Neural cell (in vitro differentiated cells): Measurements from ENCODE around the gene VCX. TPM values are rescaled to one million over a fixed set of nuclear protein-coding genes. Genes with fewer than 3 reads are reported as not detected.

Experiments used
- H2AFZ ChIP-seq: fragments of 200-600, 300-800 bp; sonication (generic), shearing (Covaris generic); 2 replicates; pipeline ENCODE4 v1.6.0; 2014; ENCODE audit warnings: low read depth, mild to moderate bottlenecking, antibody characterized with exemption, low read length, moderate library complexity
- H3F3A ChIP-seq: fragments of 200-600 bp; shearing (Covaris generic); 2 replicates; pipeline ENCODE4 v1.6.1; 2016; ENCODE audit warnings: mild to moderate bottlenecking, moderate library complexity, mixed read lengths, antibody characterized with exemption, low read length; ENCODE audit not compliant: insufficient read depth, poor library complexity, severe bottlenecking
- H3K27ac ChIP-seq: fragments of 200-600, 300-800 bp; sonication (generic), shearing (Covaris generic); 2 replicates; pipeline ENCODE4 v1.5.1; 2014; ENCODE audit warnings: mild to moderate bottlenecking, low read length, moderate library complexity
- H3K27me3 ChIP-seq: fragments of 300-800, 200-600 bp; sonication (generic), shearing (Covaris generic); 2 replicates; pipeline ENCODE4 v1.6.0; 2014; ENCODE audit warnings: mild to moderate bottlenecking, low read depth, low read length, moderate library complexity; ENCODE audit not compliant: insufficient read depth
- H3K36me3 ChIP-seq: fragments of 300-800, 200-600 bp; sonication (generic), shearing (Covaris generic); 2 replicates; pipeline ENCODE4 v1.5.1; 2014; ENCODE audit warnings: mild to moderate bottlenecking, antibody characterized with exemption, low read length, moderate library complexity; ENCODE audit not compliant: insufficient read depth
- H3K4me2 ChIP-seq: fragments of 300-800, 200-600 bp; sonication (generic), shearing (Covaris generic); 2 replicates; pipeline ENCODE4 v1.6.0; 2014; ENCODE audit warnings: mild to moderate bottlenecking, low read length
- H3K4me3 ChIP-seq: fragments of 300-800, 200-600 bp; sonication (generic), shearing (Covaris generic); 2 replicates; pipeline ENCODE4 v1.5.1; 2014; ENCODE audit warnings: mild to moderate bottlenecking, low read length, moderate library complexity
- H3K79me2 ChIP-seq: fragments of 200-600 bp; shearing (Covaris generic); replicated peaks from 2 replicates; pipeline ENCODE4 v1.6.0; 2014; ENCODE audit warnings: mild to moderate bottlenecking, low read length, moderate library complexity; ENCODE audit not compliant: insufficient read depth
- H3K9ac ChIP-seq: fragments of 300-800, 200-600 bp; sonication (generic), shearing (Covaris generic); 2 replicates; pipeline ENCODE4 v1.6.1; 2016; ENCODE audit warnings: mild to moderate bottlenecking, low read length, mixed read lengths
- H3K9me2 ChIP-seq: fragments of 200-600 bp; shearing (Covaris generic); 2 replicates; pipeline ENCODE4 v1.6.1; 2016; ENCODE audit warnings: mild to moderate bottlenecking, low read length, mixed read lengths; ENCODE audit not compliant: insufficient read depth
- H3K9me3 ChIP-seq: fragments of 200-600, 300-800 bp; sonication (generic), shearing (Covaris generic); 2 replicates; pipeline ENCODE4 v1.6.1; 2016; ENCODE audit warnings: mild to moderate bottlenecking, mixed run types, low read length, moderate library complexity, mixed read lengths
- H4K20me1 ChIP-seq: fragments of 200-600 bp; shearing (Covaris generic); 2 replicates; pipeline ENCODE4 v1.6.1; 2016; ENCODE audit warnings: mild to moderate bottlenecking, mixed run types; ENCODE audit not compliant: insufficient read depth
- EP300 ChIP-seq: fragments of 450-650 bp; conservative IDR thresholded peaks from 2 replicates; pipeline ENCODE4 v1.6.1; 2014; ENCODE audit warnings: antibody characterized with exemption, mild to moderate bottlenecking, moderate library complexity; ENCODE audit not compliant: poor library complexity, severe bottlenecking
- EZH2 ChIP-seq: fragments of 200-600, 300-800 bp; shearing (Covaris generic), sonication (generic); IDR thresholded peaks from 2 replicates; pipeline ENCODE4 v1.6.1; 2014; ENCODE audit warnings: antibody characterized with exemption, low read length, borderline replicate concordance, mild to moderate bottlenecking; ENCODE audit not compliant: insufficient read depth, poor library complexity, severe bottlenecking
- MXI1 ChIP-seq: fragments of 450-650 bp; conservative IDR thresholded peaks from 2 replicates; pipeline ENCODE4 v1.6.1; 2014; ENCODE audit warnings: antibody characterized with exemption, mild to moderate bottlenecking; ENCODE audit not compliant: poor library complexity, severe bottlenecking
- POLR2AphosphoS5 ChIP-seq: IDR thresholded peaks from 2 replicates; pipeline ENCODE4 v1.6.1; 2012
- RAD21 ChIP-seq: fragments of 450-650 bp; conservative IDR thresholded peaks from 2 replicates; pipeline ENCODE4 v1.6.1; 2014; ENCODE audit warnings: antibody characterized with exemption, mild to moderate bottlenecking, moderate library complexity
- SMC3 ChIP-seq: fragments of 450-650 bp; conservative IDR thresholded peaks from 2 replicates; pipeline ENCODE4 v1.6.1; 2014; ENCODE audit warnings: antibody characterized with exemption, mild to moderate bottlenecking, moderate library complexity; ENCODE audit not compliant: poor library complexity
- TAF1 ChIP-seq: IDR thresholded peaks from 2 replicates; pipeline ENCODE4 v1.6.1; 2012; ENCODE audit warnings: low read depth
- polyA plus RNA-seq: library from polyadenylated mRNA; depleted of rRNA; stranded (reverse); fragments of >200 nt; gene quantifications from 2 replicates; pipeline ENCODE4 v1.2.3, GENCODE V29; 2014
- TF ChIP-seq, protein P1 (sequence below): IDR thresholded peaks from 2 replicates; pipeline ENCODE4 v1.6.1; 2012; ENCODE audit warnings: borderline replicate concordance
- TF ChIP-seq, protein P2 (sequence below): fragments of 450-650 bp; IDR thresholded peaks from 2 replicates; pipeline ENCODE4 v1.5.1; 2014; ENCODE audit warnings: antibody characterized with exemption, mild to moderate bottlenecking, moderate library complexity; ENCODE audit not compliant: poor library complexity, severe bottlenecking

VCX gene
- polyA plus RNA-seq, 1 donor from 2014 or later = not detected

DNA sequence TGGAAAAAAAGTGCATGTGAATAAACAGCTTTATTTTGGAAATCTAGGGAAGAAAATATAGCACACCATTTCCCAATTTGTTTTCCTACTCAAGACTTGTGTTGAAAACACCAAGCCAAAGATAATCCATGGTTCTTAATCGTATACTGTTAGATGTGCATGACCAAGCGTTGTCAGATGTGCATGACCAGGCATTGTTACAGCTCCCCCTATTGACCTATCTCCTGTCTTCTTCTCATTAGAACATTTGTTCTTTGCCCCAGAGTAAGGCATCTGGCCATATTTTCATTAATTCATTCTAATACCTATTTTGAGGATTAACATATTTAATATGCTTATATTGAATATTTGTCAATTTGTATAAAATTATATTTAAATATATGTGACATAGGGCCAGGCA lies 14.4 kb upstream of the VCX start:
- H3K79me2 ChIP-seq = no peaks in the 10 kb centered on the region
- no peaks in the 10 kb centered on the region for H3K27me3 ChIP-seq
- no peaks in the 10 kb centered on the region for H4K20me1 ChIP-seq
- no peaks in the 10 kb centered on the region for H3K36me3 ChIP-seq
- no peak overlapping the region for H3K27ac ChIP-seq
- no peaks in the 10 kb centered on the region for H3K9me3 ChIP-seq
- no peak overlapping the region for H3K4me2 ChIP-seq
- no peaks in the 10 kb centered on the region for H3K9me2 ChIP-seq
- TF ChIP-seq TAF1 = no peak
- TF ChIP-seq, protein P1, sequence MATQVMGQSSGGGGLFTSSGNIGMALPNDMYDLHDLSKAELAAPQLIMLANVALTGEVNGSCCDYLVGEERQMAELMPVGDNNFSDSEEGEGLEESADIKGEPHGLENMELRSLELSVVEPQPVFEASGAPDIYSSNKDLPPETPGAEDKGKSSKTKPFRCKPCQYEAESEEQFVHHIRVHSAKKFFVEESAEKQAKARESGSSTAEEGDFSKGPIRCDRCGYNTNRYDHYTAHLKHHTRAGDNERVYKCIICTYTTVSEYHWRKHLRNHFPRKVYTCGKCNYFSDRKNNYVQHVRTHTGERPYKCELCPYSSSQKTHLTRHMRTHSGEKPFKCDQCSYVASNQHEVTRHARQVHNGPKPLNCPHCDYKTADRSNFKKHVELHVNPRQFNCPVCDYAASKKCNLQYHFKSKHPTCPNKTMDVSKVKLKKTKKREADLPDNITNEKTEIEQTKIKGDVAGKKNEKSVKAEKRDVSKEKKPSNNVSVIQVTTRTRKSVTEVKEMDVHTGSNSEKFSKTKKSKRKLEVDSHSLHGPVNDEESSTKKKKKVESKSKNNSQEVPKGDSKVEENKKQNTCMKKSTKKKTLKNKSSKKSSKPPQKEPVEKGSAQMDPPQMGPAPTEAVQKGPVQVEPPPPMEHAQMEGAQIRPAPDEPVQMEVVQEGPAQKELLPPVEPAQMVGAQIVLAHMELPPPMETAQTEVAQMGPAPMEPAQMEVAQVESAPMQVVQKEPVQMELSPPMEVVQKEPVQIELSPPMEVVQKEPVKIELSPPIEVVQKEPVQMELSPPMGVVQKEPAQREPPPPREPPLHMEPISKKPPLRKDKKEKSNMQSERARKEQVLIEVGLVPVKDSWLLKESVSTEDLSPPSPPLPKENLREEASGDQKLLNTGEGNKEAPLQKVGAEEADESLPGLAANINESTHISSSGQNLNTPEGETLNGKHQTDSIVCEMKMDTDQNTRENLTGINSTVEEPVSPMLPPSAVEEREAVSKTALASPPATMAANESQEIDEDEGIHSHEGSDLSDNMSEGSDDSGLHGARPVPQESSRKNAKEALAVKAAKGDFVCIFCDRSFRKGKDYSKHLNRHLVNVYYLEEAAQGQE = no peak
- no peak for TF ChIP-seq RAD21
- no peak for TF ChIP-seq EP300
- TF ChIP-seq, protein P2, sequence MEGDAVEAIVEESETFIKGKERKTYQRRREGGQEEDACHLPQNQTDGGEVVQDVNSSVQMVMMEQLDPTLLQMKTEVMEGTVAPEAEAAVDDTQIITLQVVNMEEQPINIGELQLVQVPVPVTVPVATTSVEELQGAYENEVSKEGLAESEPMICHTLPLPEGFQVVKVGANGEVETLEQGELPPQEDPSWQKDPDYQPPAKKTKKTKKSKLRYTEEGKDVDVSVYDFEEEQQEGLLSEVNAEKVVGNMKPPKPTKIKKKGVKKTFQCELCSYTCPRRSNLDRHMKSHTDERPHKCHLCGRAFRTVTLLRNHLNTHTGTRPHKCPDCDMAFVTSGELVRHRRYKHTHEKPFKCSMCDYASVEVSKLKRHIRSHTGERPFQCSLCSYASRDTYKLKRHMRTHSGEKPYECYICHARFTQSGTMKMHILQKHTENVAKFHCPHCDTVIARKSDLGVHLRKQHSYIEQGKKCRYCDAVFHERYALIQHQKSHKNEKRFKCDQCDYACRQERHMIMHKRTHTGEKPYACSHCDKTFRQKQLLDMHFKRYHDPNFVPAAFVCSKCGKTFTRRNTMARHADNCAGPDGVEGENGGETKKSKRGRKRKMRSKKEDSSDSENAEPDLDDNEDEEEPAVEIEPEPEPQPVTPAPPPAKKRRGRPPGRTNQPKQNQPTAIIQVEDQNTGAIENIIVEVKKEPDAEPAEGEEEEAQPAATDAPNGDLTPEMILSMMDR = no peak
- TF ChIP-seq EZH2 = no peak
- no peak for TF ChIP-seq POLR2AphosphoS5
- TF ChIP-seq MXI1 = no peak
- no peak for TF ChIP-seq SMC3
- no peaks in the 10 kb centered on the region for H3F3A ChIP-seq
- no peak overlapping the region for H2AFZ ChIP-seq
- H3K4me3 ChIP-seq = no peak overlapping the region
- H3K9ac ChIP-seq = no peak overlapping the region

DNA sequence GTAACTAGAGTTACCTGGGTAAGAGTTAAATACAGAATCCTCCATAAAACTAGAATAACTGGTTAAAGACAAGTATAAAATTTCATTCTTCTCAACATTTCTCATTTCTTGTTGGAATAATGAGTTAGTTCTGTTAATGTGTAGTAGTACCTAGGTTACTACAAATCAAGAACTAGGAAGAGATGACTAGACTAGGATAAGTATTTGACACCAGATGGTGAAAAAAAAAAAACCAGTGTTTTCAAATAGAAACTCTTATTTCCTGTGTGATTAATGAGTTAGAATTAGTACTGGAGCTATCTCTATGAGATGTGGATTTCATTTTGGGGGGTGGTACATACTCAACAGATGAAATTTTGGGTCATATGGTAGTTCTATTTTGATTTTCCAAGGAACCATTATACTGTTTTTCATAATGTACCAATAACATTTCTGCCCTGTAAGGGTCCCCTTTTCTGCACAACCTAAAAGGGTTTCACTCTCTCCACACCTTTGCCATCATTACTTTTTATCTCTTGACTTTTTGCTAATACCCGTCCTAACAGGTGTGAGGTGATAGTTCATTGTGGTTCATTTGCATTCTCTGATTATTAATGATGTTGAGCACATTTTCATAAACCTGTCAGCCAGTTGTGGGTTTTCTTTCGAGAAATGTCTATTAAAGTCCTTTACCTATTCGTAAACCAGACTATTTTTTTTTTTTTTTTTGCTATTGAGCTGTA lies 1.7 kb upstream of the VCX start:
- TF ChIP-seq EP300 = no peak
- TF ChIP-seq TAF1 = no peak
- no peak for TF ChIP-seq RAD21
- Histone ChIP-seq H3K9me2 (no peaks in the 10 kb centered on the region), H3K9me3 (no peaks in the 10 kb centered on the region), H2AFZ (no peak overlapping the region), H3K79me2 (no peaks in the 10 kb centered on the region), H3K4me2 (no peak overlapping the region), H3K9ac (no peak overlapping the region), H3F3A (no peaks in the 10 kb centered on the region), H3K27me3 (no peaks in the 10 kb centered on the region), H3K4me3 (no peak overlapping the region), H3K27ac (no peak overlapping the region), H3K36me3 (no peaks in the 10 kb centered on the region), H4K20me1 (no peaks in the 10 kb centered on the region)
